GM18907 (cell line): ENCODE results near the gene ELP2.
A peak's percentile ranks its signal among the peaks of the same experiment; 100 is the strongest.
"Not testable (repeated sequence)": the region's sequence is repeated elsewhere in the genome, so short reads cannot be mapped to it uniquely, and the experiment has no call there.

Experiments
- ATAC-seq: cut with Tn5 transposase; IDR thresholded peaks from one replicate; pipeline ENCODE4 v1.9.1; 2021; ENCODE audit warnings: mild to moderate bottlenecking, moderate library complexity; ENCODE audit not compliant: unreplicated experiment

The ELP2 gene

DNA sequence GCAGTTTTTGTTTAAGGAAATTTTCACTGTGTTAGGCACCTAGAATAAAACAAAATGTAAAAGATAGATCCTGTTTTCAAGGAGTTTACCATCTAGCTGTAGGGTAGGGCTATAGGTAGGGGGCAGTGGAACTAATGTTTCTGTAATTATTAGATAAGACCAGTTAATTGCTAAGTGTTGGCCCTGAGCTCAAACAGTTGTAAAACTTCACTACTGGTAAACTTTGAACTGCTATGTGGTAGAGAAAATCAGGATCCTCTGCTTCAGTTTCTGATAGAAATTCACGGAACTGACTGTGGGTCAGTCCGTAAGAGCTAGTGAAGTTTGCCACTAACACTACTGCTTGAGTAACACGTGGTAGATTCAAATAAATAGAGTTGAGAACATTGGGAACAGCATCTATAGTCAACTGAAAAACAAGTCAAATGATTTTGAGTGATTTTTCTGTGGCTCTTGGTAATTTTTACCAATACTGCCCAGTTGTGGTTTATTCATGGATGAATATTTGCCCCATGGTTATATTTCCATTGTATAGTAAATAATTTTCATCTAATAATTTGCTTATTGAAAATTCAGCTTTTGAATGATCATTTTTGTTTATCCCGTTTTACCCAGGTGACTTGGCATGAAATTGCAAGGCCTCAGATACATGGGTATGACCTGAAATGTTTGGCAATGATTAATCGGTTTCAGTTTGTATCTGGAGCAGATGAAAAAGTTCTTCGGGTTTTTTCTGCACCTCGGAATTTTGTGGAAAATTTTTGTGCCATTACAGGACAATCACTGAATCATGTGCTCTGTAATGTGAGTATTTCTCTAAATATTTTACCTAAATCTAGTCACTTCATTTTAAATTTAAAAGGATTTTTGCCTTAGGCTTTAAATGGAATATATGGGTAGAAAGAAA lies 26.4 kb downstream of the ELP2 start:
- ATAC-seq = no peak

DNA sequence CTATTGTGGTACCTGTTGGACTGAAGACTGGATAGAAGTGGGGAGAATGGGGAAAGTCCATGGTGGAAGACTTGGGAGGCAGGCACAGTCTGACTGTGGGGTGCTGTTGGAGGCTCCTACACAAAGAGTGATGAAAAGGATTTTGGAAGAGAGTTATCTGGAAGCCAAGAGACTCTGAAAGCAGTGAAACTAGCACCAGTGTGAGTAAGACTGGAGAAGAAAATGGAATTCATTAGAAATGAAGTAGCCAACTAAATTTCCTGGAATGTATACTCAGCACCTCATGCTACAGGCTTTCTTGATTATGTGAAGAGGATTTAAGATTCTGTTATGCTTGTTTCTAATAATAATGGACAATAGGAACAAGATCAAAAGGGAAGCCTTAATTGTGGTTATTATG lies 27.7 kb downstream of the ELP2 start:
- no peak for ATAC-seq

DNA sequence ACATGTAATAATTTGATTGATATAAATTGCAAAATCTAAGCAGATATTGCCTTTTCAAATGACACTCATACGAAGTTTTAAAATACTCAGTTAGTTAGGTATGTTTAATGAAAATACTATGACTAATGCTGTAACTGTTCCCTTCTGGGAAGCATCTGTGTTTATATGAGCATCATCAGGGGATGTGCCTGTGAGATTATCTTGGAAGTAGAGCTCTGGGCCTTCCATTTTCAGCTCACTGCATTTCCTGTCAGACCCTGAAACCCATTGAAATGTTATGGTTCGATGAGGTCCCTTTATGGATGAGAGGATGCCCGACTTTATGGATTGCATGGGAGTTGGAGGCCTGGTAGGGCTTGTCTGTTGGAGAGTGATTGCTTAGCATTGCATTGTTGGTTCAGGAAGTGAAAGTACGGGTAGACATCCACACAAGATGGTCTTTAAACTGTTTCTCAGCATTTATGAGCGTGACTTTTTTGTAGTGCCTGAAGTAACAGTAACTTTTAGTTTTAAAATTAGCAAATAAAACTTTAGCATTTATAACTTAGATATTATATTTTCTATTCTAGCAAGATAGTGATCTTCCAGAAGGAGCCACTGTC lies 28.7 kb downstream of the ELP2 start:
- no peak for ATAC-seq

DNA sequence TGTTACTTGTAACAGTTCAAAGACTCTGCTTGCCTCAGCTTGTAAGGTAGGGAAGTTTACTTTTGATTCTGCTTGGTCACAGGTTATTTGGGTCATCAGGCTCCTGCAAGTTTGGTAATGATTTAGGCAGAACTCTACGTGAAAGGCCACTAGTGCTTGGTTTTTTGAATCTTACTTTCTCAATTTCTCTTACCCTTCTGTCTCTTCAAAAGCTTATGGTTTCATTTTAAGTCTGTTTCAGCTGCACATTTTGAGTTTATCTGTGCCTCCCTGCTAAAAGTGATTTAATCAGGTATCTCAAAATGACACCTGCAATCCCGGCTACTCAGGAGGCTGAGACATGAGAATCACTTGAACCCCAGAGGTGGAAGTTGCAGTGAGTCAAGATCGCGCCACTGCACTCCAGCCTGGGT lies 31.3 kb downstream of the ELP2 start:
- ATAC-seq = no peak

DNA sequence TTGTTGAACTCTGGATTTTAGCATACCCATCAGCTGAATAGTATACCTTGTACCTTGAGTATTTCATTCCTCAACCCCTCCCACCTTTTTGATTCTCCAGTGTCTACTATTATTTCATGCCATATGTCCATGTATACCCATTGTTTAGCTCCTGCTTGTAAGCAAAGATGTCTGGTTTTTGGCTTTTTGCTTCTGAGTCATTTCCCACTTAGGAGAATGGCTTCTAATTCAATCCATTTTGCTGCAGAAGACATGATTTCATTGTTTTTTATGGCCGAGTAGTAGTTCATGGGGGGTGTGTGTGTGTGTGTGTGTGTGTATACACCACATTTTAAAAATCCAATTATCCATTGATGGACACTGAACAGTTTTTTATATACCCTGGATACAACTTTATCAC lies 33.3 kb downstream of the ELP2 start:
- ATAC-seq = no peak

DNA sequence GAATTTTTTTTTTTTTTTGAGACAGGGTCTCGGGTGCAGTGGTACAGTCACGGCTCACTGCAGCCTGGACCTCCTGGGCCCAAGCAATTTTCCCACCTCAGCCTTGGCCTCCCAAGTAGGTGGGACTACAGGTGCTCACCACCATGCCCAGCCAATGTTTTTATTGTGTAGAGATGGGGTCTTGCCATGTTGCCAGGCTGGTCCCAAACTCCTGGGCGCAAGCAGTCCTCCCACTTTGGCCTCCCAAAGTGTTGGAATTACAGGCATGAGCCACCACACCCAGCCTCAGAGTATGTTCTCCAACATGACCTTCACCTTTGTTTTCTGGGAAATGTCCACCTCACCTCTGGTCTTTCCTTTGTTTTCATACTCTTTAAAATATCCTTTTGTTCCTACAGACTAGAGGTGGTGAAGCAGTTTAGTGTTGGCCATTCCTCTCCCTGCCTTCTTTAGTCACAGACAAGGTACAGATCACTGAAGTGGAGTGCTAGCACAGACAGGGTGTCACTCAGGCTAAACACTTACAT lies 38.1 kb downstream of the ELP2 start:
- no peak for ATAC-seq

DNA sequence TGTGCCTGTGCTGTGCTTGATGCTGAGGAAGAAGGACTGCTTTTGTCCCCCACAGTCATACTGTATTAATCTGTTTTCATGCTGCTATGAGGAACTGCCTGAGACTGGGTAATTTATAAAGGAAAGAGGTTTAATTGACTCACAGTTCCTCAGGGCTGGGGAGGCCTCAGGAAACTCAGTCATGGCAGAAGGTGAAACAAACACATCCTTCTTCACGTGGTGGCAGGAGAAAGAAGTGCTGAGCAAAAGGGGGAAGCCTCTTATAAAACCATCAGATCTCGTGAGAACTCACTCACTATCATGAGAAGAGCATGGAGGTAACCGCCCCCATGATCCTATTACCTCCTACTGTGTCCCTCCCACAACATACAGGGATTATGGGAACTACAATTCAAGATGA lies 38.6 kb downstream of the ELP2 start:
- ATAC-seq = not testable (repeated sequence)

DNA sequence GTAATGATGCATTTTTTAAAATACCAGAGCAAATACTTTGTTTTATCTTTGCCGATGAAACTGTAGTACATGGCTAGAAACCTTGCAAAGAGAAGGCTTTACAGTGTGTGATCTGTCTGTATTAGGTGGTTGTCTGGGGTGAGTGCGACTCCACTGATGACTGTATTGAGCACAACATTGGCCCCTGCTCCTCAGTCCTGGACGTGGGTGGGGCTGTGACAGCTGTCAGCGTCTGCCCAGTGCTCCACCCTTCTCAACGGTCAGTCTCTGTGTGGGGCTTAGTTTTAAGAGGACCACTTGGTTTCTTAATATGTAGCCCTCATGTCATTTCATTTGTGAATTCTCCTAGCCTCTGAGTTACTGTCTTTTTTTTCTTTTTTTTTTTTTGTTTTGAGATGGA lies 40.2 kb downstream of the ELP2 start:
- ATAC-seq = no peak

DNA sequence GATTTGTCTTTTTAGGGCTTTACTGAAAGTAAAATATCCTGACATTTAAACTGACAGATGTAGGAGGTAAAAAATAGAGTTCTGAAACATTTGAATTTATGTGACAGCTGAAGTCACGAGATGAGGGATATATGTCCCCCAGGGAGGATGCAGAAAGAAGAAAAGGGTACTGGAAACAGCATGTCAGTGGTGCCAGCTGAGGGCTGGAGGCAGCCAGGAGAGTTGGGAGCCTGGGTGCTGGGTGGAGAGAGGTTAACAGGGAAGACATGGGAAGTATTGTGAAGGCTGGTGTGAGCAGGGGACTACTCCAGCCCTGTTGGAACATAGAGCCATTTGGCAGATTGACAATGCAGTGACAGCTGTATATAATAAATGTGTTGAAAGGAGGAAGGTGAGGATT lies 45.8 kb downstream of the ELP2 start:
- no peak for ATAC-seq

DNA sequence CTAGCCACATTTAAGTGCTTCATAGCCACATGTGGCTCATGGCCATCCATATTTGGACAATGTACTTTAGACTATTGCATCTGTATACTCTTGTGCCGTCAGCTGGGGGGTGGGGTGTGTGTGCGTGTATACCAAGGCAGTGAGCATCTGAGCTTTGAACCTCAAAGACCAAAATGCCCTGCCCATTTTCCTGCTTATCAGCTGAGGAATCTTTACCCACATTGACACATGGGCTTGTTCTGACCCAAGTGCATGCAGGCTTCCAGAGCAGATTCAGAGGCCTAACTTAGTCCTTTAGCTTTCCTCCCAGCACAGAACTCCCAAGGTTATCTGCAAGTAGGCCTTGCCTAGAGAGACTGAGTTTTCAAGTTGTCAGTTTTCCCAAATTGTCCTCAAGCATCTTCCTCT lies 46.5 kb downstream of the ELP2 start:
- no peak for ATAC-seq

DNA sequence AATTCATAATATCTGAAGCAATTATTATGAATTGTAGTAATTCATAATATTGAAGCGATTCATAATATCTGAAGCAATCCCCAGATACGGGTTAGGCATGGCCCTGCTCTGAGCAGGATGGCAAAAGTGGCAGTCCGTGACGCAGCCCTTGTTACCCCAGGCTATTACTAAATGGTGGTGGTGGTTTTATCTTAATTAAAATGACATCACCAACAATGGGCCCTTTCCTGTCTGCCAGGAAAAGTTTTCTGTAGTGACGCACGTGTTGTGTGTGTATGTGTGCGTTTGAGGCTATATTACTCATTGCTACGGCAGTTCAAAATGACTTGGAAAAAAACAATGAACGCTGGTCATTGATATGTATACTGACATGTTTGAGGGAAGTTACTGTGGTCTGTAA lies 47.0 kb downstream of the ELP2 start:
- no peak for ATAC-seq

DNA sequence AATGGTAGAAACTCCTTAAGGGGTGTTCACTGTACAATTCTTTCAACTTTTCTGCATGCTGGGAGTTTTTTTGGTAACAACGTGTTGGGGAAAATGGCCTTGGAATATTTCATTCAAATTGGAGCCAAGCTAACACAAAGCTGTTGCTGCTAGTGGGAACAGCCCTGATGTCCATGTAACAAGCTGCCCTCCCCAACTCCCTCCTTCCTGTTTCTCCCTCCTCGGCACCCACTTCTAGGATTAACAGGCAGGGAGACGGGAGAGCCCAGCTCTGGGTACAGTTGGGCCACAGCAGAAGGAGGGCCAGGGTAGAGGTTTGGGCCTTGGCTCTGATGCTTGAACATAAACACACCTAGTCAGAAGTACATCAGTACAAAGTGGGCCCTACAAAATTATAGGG lies 48.2 kb downstream of the ELP2 start:
- ATAC-seq = no peak

DNA sequence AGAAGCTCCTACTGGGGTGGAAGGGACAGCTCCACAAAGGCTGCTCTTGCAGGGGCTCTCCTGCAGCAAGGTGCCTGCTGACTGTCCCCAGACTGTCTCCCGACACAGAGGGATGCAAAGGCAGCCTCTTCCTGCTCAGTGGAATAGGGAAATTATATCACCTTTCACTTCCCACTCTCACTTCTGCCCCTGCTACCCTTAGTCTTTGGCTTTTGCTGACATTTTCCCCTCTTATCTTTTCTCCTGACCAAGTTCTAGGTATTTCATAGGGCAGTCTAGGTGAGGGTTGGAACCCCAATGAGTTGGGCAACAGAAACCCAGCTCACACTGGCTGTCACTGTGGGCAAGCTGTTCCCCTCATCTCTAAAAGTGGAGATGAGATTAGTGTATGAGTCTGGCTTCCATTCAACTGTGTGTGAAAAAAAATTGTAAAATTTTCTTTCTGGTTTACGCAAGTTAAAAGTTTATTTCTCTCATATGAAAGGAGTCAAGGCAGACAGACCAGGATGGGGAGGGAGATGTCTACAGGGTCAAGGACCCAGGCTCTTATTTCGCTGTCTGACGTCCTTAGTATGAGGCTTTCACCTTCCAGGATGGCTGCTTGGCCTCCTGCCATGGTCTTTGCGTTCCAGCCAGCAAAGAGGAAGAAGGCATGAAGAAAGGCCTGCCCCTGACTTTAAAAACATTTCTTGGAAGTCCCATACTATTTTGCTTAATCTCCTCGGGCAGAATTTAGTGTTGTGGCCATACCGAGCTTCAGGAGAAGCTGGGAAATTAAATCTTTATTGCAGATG lies 50.1 kb downstream of the ELP2 start:
- no peak for ATAC-seq

DNA sequence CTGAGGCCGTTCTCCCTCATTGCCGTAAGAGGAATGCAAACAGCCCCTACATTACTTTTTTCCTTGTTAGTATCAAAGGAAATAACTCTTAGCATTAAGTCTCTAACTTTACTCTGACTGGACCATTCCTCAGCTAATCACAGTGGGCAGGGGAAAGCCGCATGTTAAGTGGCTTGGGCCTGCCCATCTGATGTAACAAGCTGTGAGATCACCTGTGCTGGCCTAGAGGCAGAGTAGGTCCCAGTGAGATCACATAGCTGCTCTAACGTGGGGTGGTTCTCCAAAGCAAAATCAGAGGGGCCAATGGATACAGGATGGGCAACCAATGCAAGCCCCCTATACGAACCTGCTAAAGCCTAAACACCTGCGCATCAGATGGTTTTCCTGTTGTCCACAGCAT lies 51.7 kb downstream of the ELP2 start:
- no peak for ATAC-seq

DNA sequence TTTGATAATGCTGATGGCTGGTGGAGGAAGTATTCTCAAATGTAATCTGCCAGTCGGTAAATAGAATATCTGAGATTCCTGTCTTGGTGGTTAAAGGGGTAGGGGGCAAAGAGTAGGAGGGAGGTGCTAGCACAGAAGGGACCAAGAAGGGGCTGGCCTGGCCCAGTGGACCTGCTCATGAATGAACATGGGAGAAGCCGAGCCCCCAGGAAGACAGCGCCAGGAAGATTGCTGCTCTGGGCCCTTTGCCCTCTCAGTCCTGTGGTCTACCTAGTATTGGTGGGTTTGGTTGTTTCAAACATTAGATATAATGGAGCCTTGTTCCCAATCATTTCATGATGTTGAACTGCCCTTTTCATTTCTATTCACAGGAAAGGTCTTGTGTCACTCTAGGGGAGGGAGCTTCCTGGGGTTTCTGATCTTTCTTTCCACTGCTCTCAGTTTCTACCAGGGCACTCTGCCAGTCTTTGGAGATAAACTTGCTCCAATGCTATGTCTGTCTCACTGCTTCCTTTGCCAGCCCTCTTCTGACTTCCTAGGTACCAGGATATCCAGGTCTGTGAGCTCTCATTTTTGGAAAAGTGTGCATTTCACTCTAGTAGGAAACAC lies 52.3 kb downstream of the ELP2 start:
- no peak for ATAC-seq

DNA sequence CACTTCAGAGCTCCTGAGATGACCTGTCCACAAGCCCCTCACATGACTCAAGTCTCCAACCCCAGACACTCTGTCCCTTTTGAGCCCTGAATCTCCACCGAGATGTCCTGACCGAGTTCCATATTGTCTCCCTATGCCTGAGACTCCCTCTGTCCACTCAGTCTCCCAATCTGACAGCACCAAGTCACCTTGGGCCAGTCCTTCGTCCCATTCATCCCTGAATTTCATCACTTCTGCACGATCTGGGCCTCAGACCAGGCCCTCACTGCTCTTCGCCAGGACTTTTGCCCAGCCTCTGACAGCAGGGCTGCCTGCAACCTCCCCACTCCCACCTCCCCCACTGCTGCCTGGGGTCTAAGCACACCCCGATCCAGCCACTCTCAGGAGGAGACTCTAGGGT lies 53.3 kb downstream of the ELP2 start:
- ATAC-seq = no peak

DNA sequence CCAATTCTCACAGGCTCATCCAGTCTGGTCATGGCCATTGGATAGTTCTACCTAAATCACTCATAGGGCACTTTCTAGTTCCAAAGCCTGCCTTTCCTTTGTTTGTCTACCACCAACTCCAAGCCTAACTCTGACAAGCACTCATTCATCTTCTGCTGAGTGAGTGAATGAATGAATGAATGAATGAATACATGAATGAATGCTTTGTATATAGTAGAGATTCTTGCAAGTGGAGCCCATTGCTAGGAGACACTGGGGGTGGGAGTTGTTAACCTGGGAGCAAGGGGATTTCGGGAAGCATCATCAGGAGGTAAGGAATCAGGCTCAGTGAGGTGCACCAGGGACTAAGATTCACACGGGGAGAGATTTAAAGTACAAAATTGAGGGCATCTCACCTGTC lies 54.3 kb downstream of the ELP2 start:
- no peak for ATAC-seq

DNA sequence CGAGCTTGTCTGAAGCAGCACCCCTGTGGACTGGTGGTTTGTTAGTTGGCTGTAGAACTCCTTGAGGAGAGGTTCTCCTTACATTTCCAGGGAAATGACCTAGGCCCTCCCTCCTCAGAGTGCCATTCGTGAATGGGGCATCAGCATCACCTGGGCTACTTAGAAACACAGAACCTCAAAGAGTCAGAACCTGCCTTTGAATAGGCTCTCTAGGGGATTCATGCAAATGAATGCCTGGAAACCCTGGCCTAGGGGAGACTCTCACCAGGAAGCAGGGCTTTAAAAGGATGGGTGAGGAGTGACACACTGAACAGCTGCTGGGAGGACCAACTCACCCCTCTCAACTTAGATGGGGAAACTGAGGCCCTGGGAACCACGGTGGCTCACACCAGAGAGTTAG lies 55.5 kb downstream of the ELP2 start:
- ATAC-seq = no peak

DNA sequence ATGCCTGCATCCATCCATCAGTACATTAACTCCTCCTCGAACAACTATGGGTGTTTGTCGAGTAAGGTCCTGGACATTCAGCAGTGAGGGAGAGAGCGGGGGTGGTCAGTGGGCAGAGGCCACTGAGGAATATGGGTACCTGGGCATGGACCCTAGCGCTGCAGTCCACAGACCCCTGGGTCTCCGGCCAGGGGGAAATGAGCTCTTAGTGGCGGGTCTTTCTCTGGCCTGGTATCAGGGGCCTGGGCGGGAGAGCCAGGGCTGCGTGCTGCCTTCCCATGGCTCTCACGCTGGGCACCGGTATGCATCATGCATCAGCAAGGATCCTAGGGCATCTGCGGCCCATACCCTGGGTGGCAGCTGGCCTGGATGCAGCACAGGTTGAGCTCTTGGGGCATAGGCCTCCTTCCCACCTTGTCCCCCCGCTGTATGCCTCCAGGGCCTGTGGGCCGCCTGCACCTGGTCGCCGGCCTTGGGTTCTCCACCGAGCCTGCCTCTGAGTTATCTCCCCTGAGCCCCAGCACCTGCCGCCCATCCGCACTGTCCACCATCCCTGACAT lies 56.3 kb downstream of the ELP2 start:
- no peak for ATAC-seq

DNA sequence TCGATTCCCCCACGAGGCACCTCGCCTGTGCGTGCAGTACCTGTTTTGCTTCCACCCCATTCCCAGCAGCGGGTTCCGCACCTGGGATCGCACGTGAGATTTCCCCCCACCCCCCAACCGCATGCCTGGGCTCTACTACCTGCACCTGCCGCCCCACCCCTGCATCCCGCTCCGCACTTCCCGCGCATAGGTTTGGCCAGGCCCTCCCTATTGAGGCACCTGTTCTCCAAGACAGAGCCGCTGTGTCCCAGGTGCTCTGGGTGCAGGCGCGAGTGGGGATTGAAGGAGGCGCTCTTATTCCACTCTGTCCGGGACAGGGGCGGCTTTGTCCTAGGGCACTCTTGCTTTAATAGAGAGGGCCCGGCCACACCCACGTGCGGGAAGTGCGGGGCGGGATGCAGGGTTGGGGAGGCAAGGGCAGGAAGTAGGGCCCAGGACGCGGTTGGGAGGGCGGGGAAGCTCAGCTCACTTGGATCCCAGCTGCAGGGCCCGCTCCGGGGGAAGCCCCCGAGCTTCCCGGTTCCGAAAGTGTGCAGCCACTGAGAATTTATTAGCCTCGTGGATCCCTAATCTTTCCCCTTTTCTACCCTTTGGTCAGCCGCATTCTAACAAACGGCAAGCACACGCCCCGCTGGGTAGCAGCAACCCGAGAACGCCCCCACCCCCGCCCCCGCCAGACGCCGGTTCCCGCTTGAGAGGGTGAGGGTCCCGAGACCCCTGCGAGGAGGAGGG lies 56.9 kb downstream of the ELP2 start:
- peak; percentile 3 for ATAC-seq
